ENCODE results near the gene ERBB4.

The ERBB4 gene

DNA sequence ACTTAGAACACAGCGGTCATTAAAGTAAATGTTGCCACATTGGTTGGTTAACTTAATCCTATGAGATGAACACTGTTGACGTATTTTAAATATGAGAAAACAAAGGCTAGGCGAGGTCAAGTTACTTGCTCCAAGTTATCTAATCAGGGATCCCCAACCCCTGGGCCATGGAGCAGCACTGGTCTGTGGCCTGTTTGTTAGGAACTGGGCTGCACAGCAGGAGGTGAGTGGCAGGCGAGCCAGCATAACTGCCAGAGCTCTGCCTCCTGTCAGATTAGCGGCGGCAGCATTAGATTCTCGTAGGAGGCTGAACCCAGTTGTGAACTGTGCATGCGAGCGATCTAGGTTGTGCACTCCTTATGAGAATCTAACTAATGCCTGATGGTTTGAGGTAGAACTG is 1103.3 kb downstream of the ERBB4 start:
- peak in 1 of 56 donors; percentile 1 for DNase-seq

DNA sequence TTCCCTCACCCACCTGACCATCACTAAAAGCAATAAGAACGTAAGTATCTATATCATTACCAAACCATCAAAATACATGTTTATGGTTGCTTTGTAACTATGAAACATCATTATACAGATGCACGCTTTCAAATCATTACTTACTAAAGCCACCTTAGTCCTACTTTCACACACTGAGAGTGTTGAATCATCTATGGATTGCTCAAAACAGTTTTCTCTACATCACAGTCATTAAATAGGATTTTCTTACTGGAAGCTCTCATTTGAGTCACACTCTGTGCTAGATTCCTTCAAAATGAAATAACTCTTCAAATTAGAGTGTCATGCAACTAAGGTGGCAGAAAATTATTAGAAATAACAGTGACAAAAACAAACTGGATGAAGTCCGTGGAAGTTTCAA is 1103.8 kb downstream of the ERBB4 start:
- DNase-seq: no peak

DNA sequence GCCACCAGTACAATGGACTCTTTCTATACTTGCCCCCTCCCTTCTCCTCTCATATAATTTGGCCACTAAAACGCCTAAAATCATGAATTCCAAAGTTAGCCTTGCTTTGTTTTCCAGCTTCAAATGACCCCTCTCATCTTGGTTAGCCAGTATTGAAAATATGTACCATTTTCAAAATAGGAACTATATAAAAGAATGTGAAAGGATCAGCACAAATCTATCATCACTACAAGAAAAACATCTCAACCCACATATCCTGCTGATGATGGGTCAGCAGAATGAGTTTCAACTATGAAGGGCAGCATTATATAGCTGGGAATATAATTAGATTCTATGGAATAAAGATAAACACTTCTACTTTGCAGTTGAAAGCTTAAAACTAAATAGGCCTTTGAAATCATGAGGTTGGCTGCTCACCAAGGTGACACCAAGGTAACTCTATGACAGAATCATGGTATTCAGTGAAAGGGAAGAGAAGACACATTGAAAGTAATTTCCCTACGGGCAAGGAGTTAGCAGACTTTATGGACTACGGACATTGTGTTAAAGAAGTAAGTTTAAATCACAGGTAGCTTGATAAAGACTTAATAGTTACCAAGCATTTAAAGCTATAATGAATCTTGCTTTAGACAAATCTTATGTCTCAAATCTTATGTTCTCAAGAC is 1109.2 kb downstream of the ERBB4 start:
- DNase-seq: no peak

DNA sequence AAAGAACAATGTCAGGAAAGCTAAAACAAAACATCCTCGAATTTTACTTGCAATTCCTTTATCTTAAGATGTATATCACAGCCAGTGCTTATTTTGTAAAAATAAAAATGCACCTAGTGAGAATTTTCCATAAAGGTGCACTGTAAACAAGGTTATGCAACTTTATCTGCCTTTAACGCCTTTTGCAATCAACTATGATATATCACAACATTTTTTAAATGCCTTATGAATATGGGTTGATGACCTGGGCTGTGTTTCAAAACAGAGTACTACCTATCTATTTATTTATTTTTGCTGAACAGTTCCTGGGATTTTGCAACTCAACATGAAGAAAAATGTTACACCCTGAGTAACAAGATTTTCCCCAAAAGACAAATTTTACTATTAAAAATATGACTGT is 1112.4 kb downstream of the ERBB4 start:
- DNase-seq: no peak

DNA sequence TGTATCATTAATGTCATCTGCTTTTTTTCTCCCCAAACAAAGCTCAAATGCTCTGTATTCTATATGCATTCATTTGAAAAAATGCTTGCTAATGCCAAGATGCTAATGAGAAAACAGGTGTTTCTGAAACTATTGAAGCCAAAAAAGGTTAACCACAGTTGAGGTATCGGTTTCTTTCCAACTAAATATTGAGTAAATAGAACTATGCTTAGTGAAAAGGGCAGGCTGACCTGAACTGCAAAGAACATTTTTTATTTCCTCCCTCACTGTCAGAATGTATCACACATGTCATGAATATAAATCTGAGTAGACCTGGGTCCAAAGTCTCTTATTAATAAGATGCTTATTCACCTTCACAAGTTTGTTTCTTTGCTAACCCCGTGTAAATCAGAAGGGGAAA is 1115.6 kb downstream of the ERBB4 start:
- no peak for DNase-seq

DNA sequence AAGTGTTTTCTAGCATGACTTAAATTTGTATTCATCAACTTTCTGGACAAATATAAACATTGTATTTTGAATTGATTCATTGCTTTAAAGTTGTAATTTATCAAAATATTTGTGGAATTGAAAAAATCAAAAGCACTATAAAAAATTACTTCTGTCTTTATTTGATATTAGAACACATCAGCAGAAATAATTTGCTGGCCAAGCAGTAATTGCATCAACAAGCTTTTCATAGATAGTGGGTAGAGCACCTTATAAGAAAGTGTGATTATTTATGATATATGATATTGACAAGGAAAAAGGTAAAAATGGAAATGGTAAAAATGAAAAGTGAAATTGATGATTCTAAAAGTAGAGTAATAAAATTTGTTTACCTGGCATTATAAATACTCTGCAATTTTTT is 1121.1 kb downstream of the ERBB4 start:
- DNase-seq: no peak

DNA sequence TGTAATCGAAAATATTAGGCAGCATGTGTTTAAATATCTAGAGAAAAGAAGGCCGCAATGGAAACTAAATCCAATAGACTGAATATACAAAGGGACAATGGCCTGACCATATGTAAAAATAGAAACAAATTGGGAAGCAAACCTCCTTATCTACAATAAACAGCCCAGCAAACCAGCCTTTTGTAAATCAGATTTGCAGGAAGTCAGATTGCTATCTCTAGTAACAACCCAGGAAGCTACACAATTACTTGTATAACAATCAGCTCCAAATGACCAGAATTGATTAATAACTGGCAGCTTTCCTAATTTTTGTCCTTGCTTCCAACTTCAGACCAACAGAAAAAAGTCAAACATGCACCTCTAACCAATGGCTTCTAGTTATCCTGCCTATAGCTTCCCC is 1122.2 kb downstream of the ERBB4 start:
- DNase-seq: no peak

DNA sequence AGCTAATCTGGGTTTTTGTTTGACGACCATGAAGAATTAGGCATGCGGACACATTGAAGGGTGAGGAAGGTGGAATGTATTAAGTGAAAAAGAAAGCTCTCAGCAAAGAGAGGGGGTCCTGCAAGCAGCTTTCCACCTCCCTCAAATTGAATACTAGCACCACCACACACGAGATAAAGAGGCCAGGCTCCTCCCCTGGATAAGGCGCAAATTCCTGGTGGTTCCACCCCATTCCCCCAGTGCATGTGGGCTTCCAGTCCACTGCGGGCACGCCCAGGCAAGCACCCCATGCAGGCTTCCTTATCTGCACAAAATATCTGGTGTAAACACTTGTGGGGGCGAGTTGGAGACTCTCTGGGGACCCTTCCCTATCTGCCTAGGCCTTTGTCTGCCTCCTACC is 1124.9 kb downstream of the ERBB4 start:
- no peak for DNase-seq

DNA sequence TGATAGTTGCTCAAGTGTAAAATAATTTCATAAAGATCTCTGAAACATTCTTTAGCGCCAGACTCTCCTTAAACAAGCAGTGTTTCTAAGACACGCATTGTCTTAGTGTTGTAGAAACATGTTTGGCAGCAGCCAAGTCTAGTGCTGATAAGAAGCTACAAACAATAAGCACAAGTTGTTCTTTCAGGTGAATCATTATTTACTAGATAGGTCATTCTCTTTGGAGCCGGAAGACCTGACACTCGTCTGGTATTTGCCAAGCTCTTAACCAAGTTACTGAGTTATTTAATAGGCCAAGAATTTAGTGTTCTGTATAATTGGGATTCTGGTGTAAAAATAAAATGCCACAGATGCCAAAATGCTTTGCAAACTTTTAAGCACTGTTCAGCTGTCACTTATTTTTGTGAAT is 1130.1 kb downstream of the ERBB4 start:
- no peak for DNase-seq

DNA sequence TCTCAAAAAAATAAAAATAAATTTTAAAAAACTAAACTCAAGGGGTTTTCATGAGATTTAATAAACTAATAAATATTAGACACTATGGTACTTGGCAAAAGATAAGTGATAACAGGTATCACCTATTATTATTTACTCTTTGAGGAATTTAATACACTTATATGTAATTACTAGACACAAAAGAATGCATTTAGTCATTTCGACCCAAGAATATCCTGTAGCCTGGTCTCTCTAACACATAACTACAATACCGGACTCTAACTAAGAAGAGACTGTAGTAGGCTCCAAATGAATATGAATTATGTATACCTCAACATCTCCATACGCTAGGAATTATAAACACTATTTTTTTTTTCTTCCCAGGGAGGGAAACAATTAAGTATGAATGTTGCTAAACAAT is 1131.5 kb downstream of the ERBB4 start:
- DNase-seq: no peak

DNA sequence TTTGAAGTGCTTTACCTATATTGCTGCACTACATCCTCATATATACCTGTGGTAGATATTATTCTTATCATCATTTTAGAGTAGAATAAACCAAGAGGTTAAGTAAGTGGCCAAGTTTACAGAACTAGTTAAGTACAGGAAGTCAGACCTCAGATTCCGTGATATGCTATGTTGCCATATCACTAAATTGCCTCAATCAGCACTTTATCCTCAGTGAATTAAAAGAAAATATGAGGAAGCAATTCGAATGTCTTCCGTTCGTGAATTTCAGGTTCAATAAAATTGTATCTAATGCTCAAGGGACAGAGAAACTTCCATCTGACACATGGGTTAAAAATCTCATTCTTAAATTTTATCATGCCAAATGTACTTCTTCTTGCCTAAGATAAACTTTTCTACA is 1133.6 kb downstream of the ERBB4 start:
- DNase-seq: no peak

DNA sequence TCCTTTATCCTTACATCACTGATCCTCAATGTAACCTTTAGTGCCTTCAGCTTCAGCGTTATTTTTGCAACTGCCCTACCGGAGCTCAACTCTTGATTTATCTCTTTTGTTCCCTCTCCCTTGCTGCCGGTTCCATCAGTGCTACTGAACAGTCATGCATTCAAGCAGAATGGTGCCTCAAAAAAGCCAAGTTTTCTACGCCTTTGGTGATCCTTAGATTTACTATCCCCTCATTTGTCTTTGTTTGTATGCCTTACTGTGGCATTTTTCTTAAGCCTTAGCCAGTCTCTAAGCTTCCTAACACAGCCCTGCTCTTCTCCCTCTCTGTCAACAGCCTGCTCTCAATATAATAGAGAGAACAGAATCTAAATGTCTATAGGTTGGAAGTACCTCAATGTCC is 1134.5 kb downstream of the ERBB4 start:
- DNase-seq: no peak

DNA sequence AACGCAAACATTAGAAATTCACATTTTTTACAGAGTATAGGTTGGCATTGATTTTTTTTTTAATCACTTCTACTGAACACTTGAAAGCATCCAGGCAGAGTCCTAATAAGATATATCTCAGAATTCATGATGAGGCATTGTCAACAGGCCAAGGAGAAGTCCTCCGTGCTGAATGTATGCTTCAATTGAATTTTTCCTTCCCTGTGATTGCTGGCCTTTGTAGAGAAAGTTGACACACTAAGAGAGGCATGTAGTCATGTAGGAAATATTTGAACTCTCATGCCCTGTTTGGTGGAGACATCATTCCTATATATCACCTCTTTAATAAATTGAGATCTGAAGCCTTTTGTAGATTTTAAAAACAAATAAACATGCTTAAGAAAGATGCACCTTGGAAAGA is 1137.3 kb downstream of the ERBB4 start:
- no peak for DNase-seq

DNA sequence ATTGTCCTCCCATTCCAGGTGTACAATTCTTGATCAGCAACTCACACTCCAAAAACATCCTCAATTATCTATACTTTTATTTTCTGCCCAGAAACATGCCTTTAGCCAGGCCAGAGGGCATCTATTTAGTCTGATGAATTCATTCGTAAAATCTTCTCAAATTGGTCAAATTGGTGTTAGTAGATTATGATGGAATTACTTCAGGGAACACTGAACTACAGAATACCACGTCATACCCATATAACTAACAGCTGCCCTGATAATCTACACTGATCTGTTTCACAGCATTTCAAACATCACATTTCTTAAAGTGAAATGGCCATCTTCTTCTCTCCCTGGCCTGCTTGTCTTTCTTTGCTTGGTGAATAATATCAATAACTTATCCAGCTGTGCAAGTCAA is 1140.8 kb downstream of the ERBB4 start:
- no peak for DNase-seq

DNA sequence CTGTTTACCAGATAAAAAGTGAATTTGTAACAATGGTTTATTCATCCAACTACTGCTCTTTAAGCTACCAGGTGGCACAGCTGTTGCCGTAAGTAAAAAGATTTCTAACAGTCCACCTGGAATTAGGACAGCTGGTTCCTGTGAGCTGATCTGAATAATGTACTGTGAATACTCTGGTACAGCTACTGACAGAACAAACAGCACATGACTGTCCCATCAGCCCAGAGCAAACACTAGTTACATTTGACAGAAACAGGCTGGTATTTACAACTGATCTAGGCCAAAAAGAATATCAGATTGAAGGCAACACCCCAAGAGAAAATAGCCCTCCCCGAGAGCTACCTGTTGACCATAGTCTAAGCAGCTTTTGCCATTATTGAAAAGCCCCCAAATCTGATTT is 1141.8 kb downstream of the ERBB4 start:
- peak in 9 of 56 donors; percentile 0 to 7 (median 3) for DNase-seq

DNA sequence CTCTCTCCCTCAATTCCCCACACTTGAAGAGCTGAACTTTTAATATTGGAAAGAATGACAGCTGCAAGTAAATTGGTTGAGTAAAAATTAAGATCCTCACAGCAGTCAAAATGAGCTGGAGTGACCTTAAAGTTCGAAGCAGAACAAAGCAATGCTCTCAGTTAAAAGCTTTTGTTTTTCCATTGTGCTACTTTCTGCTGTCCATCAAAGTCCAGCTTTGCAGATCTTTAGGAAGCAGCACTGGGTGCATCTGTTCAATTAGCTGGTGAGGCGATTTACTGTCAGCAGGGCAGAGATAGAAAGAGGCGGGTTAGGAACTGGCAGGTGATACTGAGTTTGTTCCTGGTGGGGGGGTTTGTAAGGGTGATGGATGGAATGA is 1147.4 kb downstream of the ERBB4 start:
- peak in 5 of 56 donors; percentile 0 to 16 (median 5) for DNase-seq

DNA sequence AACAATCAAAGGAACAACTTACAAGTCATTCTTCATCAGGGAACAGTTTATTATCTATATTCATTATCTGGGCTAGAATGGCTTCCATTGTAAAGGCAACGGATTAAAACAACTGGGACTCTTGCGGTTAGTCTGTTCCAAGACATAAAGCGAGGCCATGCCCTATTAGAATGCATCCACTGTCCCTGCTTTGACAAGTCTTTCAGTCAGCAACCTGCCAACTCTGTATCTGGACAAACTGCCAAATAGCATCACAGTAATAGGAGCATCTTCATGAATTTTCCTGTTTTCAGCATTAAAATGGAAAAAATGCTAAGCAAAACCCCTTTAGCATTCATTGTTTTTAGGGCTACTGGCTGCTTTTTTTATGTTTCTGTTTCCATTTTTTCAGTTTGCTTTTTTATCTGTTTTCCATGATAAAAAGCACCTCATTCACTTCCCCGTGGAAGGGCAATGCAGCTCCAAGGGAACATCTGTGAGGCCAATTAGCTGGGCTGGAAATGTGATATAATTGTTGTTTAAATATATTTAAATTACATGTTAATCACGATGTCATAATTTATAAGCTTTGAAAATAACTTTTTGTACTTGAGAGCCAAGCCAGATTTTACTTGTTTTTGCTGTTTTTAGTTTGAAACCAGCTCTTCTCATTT is 1147.9 kb downstream of the ERBB4 start:
- DNase-seq: peak in 23 of 56 donors; percentile 1 to 58 (median 14)

DNA sequence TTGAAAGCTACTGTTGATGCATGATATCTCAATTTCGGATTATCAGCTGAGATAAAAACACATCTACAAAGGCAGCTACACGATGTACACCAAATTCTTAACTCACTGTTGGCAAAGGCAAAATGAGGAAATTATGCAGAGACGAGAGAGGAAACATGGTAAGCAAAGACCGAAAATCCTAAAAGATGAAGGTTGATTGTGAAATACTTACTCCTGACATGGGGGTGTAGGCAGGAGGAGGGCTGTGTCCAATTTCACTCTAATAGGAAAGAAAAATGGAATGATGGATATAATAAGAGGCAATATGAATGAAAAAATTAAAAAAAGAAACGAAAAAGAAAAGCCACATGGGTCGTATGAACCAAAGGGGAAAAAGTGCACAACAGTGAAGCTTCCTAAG is 1150.9 kb downstream of the ERBB4 start:
- DNase-seq: no peak

DNA sequence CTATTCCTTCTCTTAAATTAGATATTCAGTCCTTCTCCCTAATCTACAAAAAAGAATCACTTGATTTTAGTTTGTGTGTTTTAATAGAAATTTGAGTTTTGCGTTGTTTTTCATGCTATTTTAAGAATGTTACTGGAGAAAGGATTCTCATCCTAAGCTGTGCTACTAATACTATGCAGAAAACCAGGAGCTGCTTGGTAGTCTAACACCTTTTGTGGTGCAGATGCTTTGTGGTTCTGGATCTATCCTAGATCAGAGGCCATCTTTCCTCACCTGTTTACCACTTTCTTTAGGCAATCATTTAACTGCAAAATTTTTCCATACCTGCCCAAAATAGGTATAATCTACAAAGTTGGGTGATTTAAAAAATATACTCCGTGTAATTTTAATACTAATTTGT is 1158.6 kb downstream of the ERBB4 start:
- no peak for DNase-seq

DNA sequence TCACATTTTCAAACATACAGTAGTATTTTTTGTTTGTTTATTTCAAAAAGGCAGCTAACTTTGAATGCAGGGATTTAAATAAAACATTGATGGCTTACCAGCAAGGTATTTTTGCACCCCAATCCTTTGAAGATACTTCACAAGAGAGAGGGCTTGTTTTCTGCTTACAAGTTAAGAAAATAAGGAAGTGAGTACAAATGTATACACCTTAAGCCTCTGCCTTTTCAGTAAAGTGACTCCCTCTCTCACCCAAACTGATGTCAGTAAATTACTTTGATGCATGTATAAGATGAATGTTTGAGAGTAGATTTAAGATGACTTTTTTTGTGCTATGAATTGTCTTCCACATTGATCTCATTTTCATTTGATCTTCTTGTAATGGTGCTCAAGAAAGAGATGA is 1162.2 kb downstream of the ERBB4 start:
- DNase-seq: no peak

DNA sequence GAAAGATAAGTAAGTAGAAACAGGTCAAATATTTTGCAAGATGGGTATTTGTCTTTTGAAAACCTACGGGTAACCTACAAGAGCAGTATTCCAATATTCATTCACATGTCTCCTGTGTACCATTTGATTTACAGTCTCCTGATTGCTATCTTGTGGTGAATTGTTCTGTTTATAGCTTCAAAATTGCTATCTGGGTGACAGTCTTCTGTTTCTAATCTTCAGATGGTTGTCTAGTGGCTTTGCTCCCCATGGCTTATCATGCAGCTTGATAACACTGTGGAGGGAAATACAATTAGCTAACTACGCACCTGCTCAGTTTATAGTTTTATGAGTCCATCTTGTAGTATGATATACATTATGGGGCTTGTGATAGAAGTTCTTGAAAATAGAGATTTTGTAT is 1165.4 kb downstream of the ERBB4 start:
- DNase-seq: no peak

DNA sequence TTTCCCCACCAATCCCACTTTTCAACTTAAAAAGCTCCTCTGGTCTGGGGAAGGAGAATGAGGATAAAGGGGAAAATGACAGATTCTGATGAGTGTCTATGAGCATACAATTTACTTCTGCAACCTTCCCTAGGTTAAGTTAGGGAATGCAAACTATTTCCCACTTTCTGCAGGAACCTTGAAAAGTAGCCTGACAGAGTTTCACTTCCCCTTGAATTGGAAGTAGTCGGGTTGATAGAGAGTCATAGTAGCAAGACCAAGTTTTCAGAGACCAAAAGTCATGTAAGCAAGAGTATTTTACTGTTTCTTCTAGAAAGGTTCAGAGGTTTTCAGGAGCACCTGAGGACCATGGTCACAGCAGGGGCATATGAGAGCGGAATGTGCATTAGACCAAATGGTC is 1167.1 kb downstream of the ERBB4 start:
- no peak for DNase-seq

DNA sequence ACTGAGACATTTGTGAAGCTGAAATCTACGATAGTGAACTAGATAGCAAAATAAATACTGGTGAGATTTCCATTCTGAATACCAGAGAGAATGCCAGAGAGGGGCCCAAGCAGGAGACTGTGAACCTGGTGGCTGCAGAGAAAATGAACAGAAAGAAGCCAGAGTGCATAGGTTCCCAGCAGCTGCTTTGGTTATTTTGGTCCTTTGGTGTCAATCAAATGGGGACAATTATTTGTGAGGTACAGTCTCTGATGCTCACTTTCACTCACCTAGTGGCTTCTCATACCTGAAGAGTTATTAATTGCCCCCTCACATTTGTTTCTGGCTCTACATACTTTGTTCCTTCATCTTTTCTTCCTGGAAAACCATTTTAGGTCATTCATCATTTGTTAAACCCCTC is 1170.1 kb downstream of the ERBB4 start:
- no peak for DNase-seq

DNA sequence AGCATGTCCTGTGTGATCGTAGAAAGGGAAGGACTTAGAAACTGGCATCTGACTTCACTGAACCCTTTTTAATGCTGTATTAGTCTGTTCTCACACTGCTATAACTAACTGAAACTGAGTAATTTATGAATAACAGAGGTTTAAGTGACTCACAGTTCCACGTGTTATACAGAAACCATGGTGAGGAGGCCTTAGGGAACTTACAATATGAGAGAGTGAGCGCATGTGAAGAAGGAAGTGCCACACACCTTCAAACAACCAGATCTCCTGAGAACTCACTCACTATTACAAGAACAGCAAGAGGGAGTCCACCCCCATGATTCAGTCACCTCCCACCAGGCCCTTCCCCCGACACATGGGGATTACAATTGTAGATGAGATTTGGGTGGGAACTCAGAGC is 1170.9 kb downstream of the ERBB4 start:
- peak in 10 of 56 donors; percentile 5 to 67 (median 22) for DNase-seq
